ENCODE data around the gene TRPV5.

TRPV5 gene

DNA sequence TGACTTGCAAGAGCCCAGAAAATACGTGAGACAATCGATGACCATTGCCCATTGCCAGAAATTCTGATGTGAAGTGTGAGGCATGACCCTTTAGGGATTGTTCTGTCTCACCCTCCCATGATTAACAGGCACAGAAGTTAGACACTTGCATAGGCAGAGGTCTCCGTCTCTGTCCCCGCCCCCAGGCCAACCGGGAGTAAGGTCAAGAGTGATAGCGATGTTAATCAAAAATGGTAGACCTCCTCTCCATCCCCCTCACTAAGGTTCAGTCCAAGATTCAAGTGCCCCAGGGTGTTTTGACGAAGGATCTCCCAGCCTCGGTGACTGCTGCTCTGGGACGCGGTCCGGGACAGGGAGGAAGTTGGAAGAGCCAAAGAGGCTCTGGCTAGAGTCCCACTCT, 25.3 kb downstream of the TRPV5 start:
- no peak for DNase-seq

DNA sequence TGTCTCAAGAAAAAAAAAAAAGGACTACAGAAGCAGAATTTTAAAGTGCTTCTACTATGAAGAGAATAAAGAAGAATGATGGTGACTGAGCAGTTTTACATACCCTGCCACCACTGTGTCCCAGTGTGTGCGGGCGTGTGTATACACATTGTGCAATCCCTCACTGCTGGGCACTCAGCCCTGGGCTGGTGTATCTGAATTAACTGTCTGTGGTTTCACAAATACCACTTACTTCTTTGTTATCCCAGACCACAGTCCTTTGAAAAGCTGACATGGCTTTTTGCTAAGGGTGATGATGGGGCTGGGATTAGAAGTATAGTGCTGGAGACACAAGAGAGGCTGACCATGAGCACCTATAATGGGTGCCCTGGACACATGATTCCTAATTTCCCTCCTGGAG, 26.9 kb downstream of the TRPV5 start:
- DNase-seq = no peak

DNA sequence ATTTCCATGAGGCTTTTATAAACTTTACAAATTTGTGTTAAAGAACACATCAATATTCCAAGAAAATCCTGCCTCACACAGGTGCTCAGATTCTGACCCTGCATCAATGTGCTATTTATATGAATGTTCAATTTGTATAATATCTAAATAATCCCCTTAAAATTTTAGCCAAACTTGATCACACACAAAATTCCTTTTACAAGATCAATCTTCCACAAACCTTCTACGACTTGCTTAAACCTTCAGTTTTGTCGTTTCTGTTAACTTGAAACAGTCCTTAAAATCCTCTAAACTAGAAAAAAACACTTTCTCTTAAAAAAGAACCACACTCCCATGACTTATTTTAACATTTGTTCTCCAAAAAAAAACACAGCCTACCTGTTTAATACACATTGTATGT, 27.8 kb downstream of the TRPV5 start:
- no peak for DNase-seq

DNA sequence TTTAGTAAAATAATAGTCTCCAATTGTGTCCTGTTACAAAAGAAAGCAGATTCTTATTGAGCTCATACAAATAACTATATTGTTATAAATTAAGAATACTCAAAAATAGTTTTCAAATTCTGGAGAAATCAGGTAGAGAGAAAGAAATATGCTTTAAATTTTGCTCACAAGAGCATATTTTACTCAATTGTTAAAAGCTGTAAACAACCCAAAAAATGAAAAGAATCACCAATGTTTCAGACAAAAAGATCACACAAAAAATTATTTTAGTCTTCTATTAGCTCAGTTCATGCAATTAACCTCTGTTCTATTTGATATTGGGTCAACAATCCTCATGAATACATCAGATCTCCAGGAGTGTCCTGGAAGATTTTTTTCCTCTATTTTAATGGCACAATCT, 29.4 kb downstream of the TRPV5 start:
- no peak for DNase-seq

DNA sequence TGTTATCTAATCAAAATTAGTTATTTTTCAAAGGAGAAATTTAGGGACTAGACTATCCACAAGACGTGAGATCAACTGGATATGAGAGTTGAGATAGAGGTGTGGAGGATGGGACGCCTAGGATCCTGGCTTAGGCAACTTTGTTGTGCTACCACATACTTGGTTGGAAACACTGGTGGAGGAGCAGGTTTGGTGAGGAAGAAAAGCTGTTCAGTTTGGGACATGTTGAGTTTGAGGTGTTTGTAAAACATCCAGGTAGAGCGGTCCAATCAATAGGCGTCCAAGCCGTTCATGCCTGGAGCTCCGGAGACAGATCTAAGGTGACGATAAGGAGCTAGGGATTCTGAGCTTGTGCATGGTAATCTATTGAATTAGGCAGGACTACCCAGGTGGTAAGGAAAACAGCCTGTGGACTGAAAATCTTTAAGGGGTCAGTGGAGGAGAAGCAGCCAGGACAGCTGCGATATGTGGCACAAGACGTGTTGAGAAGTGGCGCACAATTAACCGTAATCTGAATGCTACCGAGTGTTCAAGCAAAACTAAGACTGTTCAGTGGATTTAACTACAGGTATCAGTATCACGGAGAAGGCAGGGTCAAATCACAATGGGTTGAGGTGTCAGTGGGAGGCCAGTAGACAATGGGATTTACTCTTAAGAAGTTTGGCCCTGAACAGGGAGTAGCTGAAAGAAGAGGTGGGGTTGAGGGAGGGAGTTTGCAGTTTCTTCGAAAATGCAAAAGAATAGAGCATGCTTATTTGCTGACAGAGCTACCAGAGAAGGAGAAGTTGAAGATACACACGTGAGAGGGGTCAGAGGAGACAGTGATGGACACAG, 31.9 kb downstream of the TRPV5 start:
- no peak for DNase-seq

DNA sequence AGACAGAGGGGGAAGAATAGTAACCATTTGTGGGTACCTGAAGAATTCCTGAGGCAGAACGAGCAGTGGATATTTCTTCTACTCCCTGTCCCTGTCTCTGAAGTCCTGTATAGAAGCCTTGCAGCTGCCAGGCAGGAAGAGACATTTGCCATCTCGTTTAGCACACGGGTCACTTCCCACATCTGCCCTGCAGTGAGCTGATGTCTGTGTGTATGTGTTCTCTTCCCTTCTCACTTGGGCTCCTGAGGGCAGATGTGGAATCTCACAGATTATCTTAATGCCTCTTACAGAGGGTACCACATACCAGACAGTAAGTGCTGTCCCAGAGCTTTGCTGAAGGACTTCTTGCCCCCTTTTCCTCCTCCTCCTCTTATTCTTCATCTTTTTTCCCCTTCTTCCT, 33.9 kb downstream of the TRPV5 start:
- no peak for DNase-seq

DNA sequence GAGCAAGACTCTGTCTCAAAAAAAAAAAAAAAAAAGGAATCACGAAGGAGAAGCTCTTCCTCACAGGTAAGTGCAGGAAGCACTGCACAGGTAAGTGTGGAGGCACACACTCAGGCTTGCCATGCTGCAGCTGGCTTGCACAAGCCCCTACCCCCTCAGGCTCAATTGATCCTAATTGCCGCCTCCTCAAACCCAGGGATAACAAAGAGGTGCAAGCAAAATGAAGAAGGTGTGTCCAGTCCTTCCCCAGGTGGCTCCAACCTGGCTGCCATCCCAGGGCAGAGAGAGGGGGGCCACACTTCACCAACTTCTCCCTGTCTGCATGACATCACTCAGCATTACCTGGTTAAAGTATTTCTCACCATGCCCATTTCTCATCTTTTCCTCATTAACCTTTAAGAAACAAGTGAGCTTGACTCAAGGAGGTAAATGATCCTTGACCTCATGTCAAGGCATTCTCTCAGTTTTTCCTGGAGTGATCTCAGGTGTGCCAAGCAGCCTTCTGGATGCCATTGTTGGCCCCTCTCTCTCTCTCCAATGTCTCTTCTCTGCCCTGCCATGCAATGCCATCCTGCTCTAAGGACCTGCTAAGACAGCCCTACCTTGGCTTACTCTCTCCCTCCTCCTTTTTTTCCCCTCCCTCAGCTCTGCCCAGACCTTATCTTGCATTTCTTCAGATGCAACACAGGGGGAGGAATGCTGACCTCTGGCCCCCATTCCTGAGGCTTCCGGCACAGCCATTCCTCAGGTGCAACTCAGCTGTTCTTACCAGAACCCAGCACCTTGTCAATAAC, 35.0 kb downstream of the TRPV5 start:
- no peak for DNase-seq

DNA sequence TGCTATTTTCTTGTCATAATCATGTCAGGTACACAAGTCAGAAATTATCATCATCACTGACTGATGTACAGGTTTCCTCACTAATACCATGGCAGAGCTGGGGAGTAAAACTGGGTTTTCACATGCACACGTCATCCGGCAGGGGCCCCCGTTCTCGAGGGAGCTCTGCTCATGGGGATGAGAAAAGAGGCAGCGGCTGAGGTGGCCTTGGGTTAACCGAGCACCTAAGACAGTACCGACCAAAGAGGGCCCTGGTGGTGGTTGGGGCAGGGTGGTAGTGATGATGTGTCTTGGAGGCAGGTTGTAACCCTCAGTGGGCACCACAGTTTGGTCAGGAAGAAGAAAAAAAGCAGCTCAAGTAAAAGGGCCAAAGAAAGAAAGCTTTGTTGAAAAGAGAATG, 35.9 kb downstream of the TRPV5 start:
- DNase-seq = no peak

DNA sequence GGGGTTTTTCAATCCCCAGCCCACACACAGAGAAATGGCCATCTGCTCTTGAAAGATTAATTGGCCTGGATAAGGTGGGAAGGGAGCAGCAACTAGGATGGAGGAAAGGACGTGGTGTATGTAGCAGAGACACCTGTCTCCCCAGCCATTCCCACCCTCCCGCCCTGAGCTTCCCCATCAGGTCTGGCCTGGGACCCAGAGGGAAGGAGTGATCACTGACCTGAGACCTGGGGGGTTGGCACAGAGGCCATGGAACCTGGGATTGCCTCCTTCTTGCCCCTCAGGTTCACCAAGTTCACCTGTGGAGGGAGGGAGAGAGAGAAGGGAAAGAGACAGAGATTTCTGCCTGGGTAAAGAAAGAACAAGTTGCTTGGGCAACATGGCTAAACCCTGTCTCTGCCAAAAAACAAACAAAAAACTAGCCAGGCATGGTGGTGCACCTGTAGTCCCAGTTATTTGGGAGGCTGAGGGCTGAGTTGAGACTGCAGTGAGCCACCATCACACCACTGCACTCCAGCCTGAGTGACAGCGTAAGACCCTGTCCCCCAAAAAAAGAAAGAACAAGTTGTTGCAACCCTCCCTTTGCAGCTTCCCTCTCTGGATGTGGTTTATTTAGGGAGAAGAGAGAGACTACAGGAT, 36.7 kb downstream of the TRPV5 start:
- no peak for DNase-seq

DNA sequence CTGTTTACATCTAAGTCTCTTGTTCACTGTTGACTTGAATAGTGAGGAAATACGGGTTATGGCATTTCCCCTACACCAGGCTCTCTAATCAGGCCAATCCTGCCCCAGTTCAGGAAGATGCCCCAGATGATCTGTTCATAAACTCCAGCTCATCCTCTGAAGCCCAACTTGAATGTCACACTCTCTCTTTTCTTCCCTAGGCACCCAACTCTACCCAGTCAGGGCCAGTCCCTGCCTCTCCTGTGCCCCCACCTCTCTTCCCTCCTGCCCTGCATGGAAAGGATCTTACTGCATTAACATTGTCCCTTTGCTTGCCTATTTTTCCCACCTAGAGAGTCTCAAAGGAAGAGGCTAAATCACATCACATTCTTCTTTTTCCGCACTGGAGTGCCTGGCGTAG, 37.4 kb downstream of the TRPV5 start:
- no peak for DNase-seq

DNA sequence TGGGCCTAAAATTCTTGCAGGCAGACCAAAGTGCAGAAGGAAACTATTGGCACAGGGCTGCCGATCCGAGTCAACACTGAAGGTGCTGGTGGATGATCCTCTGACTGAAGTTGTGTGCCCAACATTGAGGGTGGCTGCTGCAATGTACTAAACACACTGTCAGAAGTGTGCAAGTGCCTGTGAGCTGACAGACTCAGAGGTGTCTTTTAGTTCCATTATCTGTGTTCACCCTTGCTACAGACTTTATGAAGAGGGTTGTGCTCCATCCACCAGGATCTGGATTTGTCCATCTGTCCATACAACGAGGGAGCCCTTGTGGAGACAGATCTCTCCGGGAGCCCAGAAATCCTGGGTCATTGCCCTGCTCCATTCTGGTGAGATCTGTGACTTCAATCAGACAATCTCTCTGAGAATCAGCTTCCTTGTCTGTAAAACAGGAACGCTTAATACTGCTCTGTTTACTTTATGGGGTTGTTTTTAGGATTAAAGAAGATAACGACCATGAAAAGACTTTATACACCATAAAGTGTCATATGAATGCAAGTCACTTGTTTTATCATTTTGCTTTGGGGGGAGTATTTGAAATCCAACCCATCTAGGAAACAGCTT, 38.5 kb downstream of the TRPV5 start:
- DNase-seq = no peak

DNA sequence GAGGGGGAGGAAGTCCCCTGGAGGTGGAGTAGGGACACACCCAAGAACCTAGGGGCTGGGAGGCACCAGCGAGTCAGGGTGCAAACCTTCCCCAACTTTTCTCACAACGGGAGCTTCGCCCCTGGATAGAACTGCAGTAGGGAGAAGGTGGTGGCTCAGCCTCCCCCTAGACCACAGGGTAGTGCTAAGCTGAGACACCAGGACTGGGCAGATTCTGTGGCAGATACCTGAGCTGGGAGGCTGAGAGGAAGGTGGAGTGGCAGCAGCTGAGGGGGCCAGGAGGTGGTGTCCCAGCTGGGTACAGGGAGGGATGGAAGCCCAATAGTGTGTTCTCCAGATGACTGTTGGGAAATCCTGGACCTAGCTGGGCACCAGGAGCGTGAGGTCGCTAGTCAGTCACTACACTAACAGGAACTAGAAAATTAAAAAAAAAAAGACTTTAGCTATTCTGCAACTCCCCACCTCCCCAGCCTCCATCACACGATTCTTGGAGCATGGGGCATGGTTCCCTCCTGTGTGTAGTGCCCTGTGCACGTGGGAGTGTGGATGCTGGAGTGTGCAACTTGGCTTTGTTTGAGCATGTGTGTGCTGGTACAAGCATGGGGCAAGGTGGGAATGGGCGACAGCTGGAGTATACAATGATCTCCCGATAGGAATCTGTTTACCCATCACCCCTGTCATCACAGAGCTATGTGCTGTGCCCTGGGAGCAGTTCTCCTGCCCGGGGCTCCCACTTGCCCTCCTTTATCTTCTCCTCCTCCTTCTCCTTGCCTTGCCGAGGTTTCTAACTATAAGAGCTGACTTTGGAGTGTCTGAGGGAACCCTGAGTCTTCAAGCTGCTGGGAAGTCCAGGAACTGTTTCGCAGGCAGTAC, 39.2 kb downstream of the TRPV5 start:
- DNase-seq = no peak

DNA sequence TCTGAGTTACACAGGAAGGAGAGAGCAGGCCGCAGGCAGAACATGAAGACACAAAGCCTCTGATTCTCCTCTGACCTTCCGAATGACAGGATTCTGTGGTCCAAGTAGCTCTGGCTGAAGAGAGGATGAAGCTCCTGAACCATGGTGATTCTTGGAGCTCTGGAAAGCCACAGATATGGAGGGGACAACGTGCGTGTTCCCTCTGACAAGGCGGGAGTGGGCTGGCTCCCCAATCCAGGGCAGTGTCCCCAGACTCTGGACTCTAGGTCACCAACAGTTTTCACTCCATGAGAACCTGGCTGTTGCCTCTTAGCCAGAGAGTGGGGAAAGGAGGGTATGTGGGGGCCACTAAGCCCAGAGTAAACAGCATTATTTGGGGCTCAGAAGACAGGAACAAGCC, 40.6 kb downstream of the TRPV5 start:
- no peak for DNase-seq

DNA sequence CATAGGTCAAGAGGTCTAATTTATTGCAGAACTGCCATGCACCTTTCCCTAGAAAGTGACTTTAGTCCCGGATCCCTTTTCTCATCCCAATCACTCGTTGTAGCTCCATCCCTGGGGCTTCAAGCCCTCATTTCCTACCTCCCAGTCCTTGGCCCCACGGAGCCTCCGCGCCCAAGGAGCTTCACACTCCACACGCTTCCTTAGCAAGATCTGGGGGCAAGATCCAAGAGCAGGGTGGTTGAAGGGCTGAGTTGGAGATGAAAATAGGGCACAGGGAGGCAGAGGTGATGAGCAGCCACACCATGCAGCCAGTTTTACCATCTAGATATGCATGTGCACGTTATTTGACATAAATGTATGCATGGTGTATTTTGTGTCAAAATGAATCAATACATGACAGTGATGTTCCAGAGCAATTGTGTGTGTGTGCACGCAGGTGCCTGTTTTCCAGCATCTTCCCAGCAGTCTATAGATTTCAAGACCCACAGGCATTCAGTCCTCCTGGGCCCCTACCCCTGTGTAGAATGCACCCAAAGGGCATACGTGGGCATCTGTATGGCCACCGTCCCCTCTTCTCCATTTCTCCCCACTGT, 42.0 kb downstream of the TRPV5 start:
- DNase-seq = no peak

DNA sequence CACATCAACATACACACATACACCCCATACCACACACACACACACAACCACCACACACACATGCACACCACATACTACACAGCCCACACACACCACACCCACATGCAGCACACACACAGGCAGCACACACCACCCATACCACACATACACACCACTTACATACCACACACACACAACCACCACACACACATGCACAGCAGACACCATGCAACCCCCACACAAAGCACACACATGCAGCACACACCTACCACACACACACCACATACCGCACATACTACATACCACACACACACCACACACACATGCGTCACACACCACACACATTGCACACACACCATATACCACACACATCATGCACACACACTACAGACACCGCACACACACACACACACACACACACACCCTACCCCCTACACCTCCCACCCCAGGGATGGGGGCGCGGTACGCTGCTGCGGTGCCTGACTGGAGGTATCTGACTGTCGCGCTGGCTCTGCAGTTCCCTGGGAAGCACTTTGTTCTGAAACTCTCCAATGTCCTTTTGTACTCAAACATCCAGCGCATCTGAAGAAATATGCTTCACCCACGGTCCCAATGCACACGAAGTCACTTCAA, 42.6 kb downstream of the TRPV5 start:
- no peak for DNase-seq

DNA sequence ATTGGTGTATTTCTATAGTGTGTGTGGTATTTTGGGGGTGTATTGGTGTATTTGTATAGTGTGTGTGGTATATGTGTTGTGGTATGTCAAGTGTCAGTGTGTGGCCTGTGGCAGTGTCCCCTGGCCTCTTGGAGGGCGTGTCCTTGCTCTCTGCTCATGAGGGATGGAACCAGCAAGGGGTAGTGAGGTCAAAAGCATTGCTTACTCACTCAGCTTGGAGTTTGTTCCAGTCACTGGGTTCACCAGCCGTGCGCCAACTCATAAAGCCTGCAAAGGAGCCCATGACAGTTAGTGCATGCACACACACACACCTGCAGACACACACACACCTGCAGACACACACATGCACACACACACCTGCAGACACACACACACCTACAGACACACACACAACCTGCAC, 43.7 kb downstream of the TRPV5 start:
- no peak for DNase-seq

DNA sequence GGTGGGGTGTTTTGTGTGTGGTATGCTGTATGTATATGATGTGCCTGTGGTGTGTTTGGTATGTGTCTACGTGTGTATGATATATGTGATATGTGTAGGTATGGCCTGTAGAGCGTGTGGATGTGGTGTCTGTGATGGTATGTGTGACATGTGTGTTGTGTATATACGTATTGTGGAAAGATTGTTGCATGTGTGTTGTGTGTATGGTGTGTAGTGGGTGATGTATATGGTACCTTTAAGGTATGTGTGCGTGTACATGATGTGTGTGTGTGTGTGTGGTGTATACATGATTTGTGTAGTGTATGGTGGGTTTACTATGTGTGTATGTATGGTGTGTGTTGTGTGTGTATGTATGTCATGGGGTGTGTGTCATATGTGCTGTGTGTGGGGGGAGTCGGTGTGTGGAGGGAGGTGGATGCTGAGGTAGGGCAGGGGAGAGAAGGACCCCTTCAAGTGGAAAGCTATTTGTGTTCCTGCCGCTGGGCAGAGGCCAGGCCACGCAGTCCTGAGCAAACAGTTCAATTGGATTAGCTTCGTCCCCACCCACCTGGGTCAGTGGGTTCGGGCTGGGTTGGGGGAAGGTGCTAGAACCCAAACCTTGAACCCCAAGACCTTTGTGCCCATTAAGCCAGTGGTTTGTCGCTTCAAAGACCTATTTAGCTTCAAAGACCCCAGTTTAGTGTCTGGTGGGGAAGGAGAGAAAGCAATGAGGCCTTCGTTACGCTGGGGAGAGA, 46.1 kb downstream of the TRPV5 start:
- DNase-seq = no peak

DNA sequence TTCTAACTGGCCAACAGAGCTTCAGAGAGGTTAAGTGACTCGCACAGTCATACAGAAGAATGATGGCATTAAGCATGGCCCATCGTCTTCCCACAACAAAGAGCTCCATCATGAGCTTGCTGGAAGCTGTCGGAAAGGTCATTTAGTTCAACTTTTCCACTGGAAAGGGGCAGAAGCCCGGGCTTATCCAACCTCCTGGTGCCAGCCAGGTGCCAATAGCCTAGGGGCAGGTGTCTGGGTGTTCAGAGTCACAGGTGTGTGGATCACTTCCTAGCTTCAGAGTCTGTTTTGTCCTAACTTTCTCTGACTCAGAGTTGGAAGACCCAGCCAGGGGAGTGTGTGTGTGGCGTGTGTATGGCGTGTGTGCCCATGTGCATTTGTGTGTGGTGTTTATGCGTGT, 46.7 kb downstream of the TRPV5 start:
- DNase-seq = no peak

DNA sequence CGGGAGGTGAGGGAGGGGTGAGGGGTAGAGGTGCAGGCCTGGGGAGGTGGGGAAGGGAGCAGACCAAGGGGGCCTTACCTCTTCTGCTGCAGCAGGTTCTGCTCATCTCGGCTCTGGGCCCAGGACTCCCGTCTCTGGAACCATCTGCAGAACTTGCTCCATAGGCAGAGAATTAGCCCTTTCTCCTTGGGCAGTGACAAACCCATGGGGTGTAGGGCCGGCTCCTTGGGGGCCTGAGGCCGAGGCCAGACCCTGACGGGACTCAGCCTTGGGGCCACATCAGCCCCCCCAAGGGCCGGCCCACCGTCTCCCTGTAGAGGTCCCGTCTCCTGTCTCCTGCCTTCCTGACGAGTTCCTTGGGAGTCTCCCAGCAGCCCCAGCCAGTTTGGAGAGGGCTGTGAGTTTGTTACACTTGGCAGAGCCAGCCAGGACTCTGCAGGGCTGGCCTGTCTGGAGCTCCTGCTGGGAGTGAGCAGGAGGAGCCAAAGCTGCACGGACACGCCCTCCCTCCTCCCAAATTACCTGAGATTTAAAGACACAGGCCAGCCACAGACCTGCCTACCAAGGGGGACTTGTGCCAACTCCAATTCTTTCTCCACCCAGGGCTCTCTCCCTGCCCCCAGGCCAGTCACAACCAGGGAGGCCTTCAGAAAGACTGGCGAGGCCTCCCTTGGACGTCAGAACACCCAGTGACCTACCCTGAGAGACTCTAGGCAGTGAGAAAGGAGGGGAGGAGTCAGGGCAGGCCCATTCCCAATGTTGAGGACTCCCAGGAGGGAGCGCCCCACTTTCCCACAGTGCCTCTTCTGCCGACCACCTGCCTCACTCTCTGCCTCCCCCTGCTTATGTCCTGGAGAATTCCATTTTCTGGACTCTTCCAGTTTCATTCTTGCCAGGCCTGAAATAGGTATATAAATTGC, 48.0 kb downstream of the TRPV5 start, which contains the start of gene TRPV6:
TSS of gene TRPV6 (minus strand) at position 435 of the 920 bp plus-strand sequence.
- no peak for DNase-seq

DNA sequence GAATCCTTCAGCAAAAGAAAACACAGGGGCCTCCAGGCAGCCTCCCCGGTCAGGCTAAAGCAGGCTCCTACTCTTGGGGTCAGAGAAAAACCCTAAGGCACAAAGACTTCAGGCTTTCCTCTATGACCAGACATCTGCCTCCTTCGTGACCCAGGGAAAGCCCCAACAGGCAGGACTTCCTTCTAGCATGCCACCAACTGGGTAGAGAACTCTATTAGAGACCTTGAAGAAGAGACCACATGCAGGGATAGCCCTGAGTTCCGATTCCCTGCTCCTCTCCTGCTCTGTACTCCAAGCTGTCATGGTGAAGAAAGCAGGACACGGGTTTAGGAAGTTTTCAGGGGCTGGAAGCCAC, 49.3 kb downstream of the TRPV5 start:
- DNase-seq = no peak

Measured in NCI-H774 (cell line).